RPMI7951 (cell line): ENCODE results near the gene ORC3. TPM values are rescaled to one million over a fixed set of nuclear protein-coding genes. Genes with fewer than 3 reads are reported as not detected.
A peak's percentile ranks its signal among the peaks of the same experiment; 100 is the strongest.
"Not testable (repeated sequence)": the region's sequence is repeated elsewhere in the genome, so short reads cannot be mapped to it uniquely, and the experiment has no call there.

Experiments used
- DNase-seq: peaks from one replicate; pipeline ENCODE4 v3.0.0-alpha.2; 2012; ENCODE audit warnings: low read depth
- total RNA-seq: library from RNA; depleted of rRNA; stranded (reverse); fragments of >200 nt; shearing (Covaris generic); gene quantifications from 2 replicates; pipeline ENCODE4 v1.2.3, GENCODE V29; 2014

ORC3 gene
- total RNA-seq, 1 experiment from 2014 or later, result 66.3 TPM

GRCh38 chr6:87600576-87600975 is 10.6 kb downstream of the ORC3 start:
- DNase-seq, result no peak

GRCh38 chr6:87606199-87606598 is 16.3 kb downstream of the ORC3 start:
- no peak for DNase-seq

- DNase-seq, result no peak
Measured at GRCh38 chr6:87608802-87609201, 18.9 kb downstream of the ORC3 start.

GRCh38 chr6:87613018-87613417 is 23.1 kb downstream of the ORC3 start:
- not testable (repeated sequence) for DNase-seq

- no peak for DNase-seq
Measured at GRCh38 chr6:87617405-87617804, 27.5 kb downstream of the ORC3 start.

- no peak for DNase-seq
Measured at GRCh38 chr6:87618531-87618930, 28.6 kb downstream of the ORC3 start.

- DNase-seq, result no peak
Measured at GRCh38 chr6:87623248-87623647, 33.3 kb downstream of the ORC3 start.

GRCh38 chr6:87628424-87628823 is 38.5 kb downstream of the ORC3 start:
- DNase-seq, result no peak

- DNase-seq, result no peak
Measured at GRCh38 chr6:87628881-87629280, 38.9 kb downstream of the ORC3 start.

- DNase-seq, result no peak
Measured at GRCh38 chr6:87630746-87631145, 40.8 kb downstream of the ORC3 start.

- DNase-seq, result no peak
Measured at GRCh38 chr6:87633851-87634250, 43.9 kb downstream of the ORC3 start.

GRCh38 chr6:87636315-87636714 is 46.4 kb downstream of the ORC3 start:
- DNase-seq, result no peak

GRCh38 chr6:87637106-87637505 is 47.2 kb downstream of the ORC3 start:
- no peak for DNase-seq

- no peak for DNase-seq
Measured at GRCh38 chr6:87639373-87639772, 49.4 kb downstream of the ORC3 start.

GRCh38 chr6:87641065-87641692 is 51.2 kb downstream of the ORC3 start:
- no peak for DNase-seq

GRCh38 chr6:87645080-87645479 is 55.1 kb downstream of the ORC3 start:
- no peak for DNase-seq

GRCh38 chr6:87653074-87653962 is 63.4 kb downstream of the ORC3 start:
- DNase-seq, result no peak

- DNase-seq, result no peak
Measured at GRCh38 chr6:87654122-87654521, 64.2 kb downstream of the ORC3 start.

- DNase-seq, result no peak
Measured at GRCh38 chr6:87654875-87655454, 65.0 kb downstream of the ORC3 start.

GRCh38 chr6:87655824-87656223 is 65.9 kb downstream of the ORC3 start:
- no peak for DNase-seq

- peak; percentile 25 for DNase-seq
Measured at GRCh38 chr6:87656857-87657256, 66.9 kb downstream of the ORC3 start.

GRCh38 chr6:87658516-87658915 is 68.6 kb downstream of the ORC3 start:
- DNase-seq, result no peak
